HuH-7.5 (cell line): ENCODE results near the gene DPP4.
A peak's percentile ranks its signal among the peaks of the same experiment; 100 is the strongest.
"Not testable (repeated sequence)": the region's sequence is repeated elsewhere in the genome, so short reads cannot be mapped to it uniquely, and the experiment has no call there.

ENCODE experiments used
- DNase-seq: peaks from one replicate; pipeline ENCODE4 v3.0.0; 2011; ENCODE audit warnings: low spot score

Gene DPP4

DNA sequence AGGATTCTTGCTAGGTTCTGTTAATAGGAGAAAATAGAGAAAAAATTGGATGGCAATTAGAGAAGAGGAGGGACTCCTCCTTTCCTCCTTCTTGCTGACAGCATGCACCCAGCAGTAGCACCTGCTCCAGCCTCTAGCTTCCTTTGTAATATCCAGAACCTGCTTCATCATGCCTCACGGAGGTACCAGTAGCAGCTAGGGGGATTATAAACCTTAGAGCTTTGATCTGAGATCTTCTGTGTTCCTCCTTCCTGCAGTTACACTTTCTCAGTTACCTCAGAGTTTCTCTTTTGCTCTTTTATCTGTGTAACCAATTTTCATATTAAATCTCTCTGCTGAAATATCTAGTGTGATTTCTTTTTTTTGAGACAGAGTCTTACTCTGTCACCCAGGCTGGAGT is 16.6 kb downstream of the DPP4 start:
- DNase-seq = no peak

- DNase-seq = no peak
Measured at GRCh38 chr2:162056796-162057399, 17.1 kb downstream of the DPP4 start.

DNA sequence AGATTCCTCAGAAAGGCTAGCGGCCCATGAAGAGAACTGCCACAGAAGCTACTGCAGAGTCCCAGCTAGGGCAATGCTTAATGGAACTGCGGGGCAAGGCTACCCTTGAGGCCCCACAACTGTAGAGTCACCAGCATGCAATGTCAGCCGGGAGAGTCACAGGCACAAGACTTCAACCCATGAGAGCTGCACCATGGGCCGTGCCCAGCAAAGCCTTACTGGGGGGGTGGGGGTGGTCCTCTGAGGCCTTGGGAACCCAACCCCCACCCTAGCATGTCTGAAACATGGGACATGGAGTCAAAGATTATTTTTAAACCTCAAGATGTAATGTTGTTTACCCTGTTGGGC is 20.2 kb downstream of the DPP4 start:
- DNase-seq = no peak

DNA sequence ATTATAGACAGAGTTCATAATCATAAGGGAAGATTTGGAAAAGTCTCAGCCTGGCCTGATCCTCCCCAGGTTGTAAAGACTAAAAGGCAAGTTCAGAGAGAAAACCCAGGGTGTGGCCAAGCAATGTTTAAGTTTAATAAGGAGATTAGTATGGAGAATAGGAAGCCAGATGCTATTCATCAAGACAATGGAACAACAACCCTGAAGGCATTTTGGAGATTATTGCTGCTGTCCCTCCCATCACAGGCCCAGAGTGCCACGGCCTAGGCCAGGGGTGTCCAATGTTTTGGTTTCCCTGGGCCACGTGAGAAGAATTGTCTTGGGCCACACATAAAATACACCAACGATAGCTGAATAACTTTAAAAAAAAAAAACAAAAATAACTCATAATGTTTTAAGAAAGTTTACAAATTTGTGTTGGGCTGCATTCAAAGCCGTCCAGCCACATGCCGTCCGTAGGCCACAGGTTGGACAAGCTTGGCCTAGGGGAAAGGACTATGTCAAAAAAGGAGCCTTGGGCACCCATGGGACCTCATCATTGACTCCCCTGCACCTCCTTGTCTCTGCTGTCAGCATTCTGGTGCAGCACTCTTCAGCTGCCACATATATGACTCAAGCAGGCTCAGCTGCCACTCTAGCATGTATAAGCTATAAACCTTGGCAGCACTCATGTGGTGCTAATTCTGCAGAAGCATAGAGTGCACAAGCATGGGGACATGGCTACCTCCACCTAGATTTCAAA is 20.8 kb downstream of the DPP4 start:
- DNase-seq = no peak

DNA sequence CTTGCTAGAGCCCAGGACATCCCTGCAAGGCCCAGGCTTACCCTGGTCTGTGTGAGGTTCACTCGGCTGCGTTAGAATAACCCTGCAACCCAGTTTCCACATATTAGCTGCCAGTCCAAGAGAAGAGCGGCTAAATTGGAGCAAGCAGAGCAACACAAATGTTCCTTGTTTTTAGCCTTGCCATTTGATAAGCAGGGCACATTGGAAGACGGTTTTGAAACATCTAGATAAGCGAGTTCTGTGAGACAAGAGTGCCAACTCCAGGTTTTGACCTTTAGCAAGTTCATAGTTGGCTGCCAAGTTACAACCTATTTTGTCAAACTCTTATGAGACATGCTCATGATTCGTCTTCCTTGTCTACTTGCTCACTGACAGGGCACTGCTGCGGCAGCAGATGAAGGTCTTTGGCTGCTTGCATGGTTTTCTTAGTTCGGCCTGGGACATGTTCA is 23.5 kb downstream of the DPP4 start:
- DNase-seq = no peak

GRCh38 chr2:162049089-162049488 is 24.9 kb downstream of the DPP4 start:
- not testable (repeated sequence) for DNase-seq

DNA sequence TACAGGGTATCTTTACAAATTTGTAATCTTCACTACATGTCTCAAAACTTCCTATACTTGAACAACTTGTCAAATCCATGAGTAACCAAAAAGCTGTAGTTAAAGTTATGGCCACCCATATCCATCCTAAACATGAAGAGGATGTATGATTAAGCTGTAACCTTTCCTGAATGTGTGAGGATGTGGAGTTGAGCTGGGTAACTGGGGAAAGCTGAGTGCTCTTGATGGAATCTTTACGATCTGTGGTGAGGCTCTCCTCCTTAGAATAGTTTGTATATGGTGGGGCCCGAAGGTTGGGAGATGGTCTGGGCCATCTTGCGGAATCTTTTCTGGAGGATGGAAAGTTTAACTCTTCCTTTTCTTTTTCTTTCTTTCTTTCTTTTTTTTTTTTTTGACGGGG is 29.4 kb downstream of the DPP4 start:
- no peak for DNase-seq

GRCh38 chr2:162043132-162043531 is 30.9 kb downstream of the DPP4 start:
- no peak for DNase-seq

DNA sequence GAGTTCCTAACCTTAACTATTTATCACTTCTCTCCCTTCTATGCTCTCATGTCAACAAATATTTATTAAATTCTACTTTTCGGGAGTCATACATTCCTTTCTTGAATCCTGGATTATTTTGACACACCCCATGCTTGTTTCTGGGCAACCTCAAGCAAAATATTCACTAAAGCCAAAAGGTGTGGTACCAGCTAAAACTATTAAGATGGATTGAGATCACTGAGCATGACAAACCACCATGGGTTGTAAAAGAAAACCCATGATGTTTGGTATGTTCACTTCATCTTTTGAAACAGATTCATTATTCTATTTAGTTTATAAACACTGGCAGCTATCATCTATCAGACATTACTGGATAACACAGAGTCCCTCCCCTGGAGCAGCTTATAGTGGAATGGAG is 32.5 kb downstream of the DPP4 start:
- no peak for DNase-seq

GRCh38 chr2:162038725-162039124 is 35.3 kb downstream of the DPP4 start:
- DNase-seq = no peak

GRCh38 chr2:162037886-162038285 is 36.1 kb downstream of the DPP4 start:
- DNase-seq = no peak

- no peak for DNase-seq
Measured at GRCh38 chr2:162037028-162037795, 36.8 kb downstream of the DPP4 start.

- DNase-seq = no peak
Measured at GRCh38 chr2:162035981-162036380, 38.0 kb downstream of the DPP4 start.

GRCh38 chr2:162030363-162031190 is 43.4 kb downstream of the DPP4 start:
- DNase-seq = no peak

- no peak for DNase-seq
Measured at GRCh38 chr2:162029287-162029901, 44.6 kb downstream of the DPP4 start.

DNA sequence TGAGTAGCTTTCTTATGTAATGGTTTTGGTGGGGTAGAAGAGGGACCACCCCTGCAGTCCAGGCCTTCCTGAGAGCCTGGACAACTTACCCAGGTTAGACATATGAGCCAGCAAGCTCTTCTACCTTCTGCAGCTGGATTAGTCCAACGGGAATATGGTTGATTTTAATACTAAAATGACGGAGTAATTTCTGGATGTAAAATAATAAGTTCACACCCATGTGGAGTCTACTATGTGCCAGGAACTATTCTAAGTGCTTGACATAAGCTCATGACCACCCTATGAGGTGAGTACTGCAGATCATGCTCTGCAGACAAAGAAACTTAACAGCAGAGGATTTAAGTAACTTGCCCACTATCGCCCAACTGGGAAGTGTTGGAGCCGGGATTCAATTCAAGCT is 45.5 kb downstream of the DPP4 start:
- no peak for DNase-seq

GRCh38 chr2:162025121-162025911 is 48.7 kb downstream of the DPP4 start:
- DNase-seq = no peak

- DNase-seq = peak; percentile 19
Measured at GRCh38 chr2:162022290-162022945, 51.6 kb downstream of the DPP4 start.

DNA sequence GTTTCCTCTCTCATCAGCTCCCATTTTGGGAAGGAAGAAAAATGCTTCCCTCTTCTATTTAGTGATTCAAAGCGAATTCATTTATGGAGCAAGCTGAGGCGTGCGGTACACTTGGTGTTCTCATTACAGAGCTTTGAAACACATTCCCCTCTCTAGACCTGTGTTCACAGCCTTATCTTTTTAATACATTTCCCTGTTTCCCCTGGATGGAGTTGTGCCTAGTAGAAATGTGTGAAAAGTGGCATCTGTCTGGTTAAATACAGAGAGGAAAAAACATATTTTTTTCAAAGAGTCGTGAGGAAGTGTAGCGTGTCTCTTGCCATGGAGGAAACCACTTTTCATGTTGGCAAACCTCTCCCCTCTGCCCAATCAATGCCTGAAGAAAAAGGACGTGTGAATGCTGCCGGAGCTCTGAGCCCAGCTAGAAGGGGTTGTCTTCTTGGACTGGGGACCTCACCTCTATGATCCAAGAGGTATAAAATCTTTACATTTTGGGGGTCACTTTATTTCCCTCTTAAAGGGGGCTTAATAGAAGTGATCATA is 52.4 kb downstream of the DPP4 start:
- DNase-seq = no peak

DNA sequence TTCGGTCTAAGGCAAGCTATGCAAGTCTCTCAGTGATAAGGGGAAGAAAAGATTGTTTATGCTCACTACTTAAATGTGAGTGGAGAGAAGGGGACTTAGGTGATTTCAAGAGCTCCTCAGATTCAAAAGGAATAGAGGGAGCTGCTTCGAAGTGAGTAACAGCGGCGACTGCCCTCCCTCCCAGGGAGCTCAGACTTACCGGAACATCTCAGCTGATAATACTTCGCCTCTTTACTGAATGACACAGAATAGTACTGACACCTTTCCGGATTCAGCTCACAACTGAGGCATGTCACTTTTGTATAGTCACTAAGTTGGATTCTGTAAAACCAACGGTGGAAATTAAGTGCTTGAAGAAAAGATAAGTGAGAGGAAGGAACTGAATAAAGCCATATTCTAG is 55.5 kb downstream of the DPP4 start:
- no peak for DNase-seq
